Measurements from ENCODE around the gene EHBP1. TPM values are rescaled to one million over a fixed set of nuclear protein-coding genes. Genes with fewer than 3 reads are reported as not detected.

Gene EHBP1
- total RNA-seq, 3 donors from 2014 or later (not counting 1 experiment from before 2014, with no cell fraction given) = 22.4 to 33.4 (median 28.3) TPM

DNA sequence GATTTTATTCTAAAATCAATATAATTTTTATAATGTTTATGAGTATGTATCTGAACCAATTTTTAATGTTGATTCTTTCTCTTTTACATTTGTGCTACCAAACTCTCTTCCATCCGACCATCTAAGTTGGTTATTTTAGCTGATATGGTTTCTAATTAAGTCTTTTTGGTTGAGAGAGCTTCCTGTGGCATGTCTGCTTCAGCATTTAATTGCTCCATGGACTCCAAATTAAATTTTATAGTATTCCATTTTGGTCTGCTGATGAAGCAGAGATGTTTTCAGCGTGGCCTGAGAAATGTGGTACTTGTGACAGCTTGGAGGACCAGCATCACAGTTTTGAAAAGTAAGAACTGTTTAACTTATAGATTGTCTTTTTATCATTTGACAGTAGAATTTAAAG lies 105.6 kb downstream of the EHBP1 start:
- TF ChIP-seq, protein P1, sequence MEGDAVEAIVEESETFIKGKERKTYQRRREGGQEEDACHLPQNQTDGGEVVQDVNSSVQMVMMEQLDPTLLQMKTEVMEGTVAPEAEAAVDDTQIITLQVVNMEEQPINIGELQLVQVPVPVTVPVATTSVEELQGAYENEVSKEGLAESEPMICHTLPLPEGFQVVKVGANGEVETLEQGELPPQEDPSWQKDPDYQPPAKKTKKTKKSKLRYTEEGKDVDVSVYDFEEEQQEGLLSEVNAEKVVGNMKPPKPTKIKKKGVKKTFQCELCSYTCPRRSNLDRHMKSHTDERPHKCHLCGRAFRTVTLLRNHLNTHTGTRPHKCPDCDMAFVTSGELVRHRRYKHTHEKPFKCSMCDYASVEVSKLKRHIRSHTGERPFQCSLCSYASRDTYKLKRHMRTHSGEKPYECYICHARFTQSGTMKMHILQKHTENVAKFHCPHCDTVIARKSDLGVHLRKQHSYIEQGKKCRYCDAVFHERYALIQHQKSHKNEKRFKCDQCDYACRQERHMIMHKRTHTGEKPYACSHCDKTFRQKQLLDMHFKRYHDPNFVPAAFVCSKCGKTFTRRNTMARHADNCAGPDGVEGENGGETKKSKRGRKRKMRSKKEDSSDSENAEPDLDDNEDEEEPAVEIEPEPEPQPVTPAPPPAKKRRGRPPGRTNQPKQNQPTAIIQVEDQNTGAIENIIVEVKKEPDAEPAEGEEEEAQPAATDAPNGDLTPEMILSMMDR (IDR thresholded peaks at IDR 0.05) = no peak
- Histone ChIP-seq H3K27ac (ENCODE audit: low read length) (no peak overlapping the region), H3K36me3 (ENCODE audit: control insufficient read depth, insufficient read depth, low read length) (no peaks in the 10 kb centered on the region), H3K27me3 (ENCODE audit: control insufficient read depth, insufficient read depth, low read length) (no peaks in the 10 kb centered on the region), H3K4me3 (ENCODE audit: low read length) (no peak overlapping the region), H3K9me3 (ENCODE audit: control insufficient read depth, insufficient read depth, low read length) (no peaks in the 10 kb centered on the region), H3K4me1 (ENCODE audit: control insufficient read depth, insufficient read depth, low read length) (no peaks in the 10 kb centered on the region)
- intact Hi-C loops (cut with micrococcal nuclease) = no loop called here
- DNase-seq (no peak), ATAC-seq (no peak)
- Mint-ChIP-seq H3K4me3 (no peak overlapping the region), H3K9me3 (no peaks in the 10 kb centered on the region), H3K27ac (no peak overlapping the region), H3K36me3 (no peaks in the 10 kb centered on the region), H3K27me3 (ENCODE audit: low read depth in 2 of 2) (no peaks in the 10 kb centered on the region), H3K4me1 (peaks cover 12 to 18% of the 10 kb centered on the region in 2 donors)
- 100% methylated on average over 1 of the region's 2 CpGs for WGBS (ENCODE audit: insufficient coverage)

DNA sequence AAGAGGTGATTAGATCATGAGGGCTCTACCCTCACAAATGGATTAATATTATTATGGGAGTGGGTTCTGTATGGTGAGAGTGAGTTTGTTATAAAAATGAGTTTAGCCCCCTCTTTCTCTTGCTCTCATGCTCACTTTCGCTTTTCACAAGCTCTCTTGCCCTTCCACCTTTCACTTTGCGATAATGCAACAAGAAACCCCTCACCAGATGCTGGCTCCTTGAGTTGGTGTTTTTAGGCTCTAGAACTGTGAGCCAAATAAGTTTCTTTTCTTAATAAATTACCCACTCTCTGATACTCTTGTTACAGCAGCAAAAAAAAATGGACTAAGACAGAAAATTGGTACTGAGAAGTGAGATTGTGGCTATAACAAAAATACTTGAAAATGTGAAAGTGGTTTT lies 106.5 kb downstream of the EHBP1 start:
- H3K4me3 Mint-ChIP-seq = no peak overlapping the region
- Histone ChIP-seq H3K27me3 (ENCODE audit: control insufficient read depth, insufficient read depth, low read length) (no peaks in the 10 kb centered on the region), H3K36me3 (ENCODE audit: control insufficient read depth, insufficient read depth, low read length) (no peaks in the 10 kb centered on the region), H3K4me3 (ENCODE audit: low read length) (no peak overlapping the region), H3K9me3 (ENCODE audit: control insufficient read depth, insufficient read depth, low read length) (no peaks in the 10 kb centered on the region), H3K27ac (ENCODE audit: low read length) (no peak overlapping the region), H3K4me1 (ENCODE audit: control insufficient read depth, insufficient read depth, low read length) (no peaks in the 10 kb centered on the region)
- TF ChIP-seq, protein P1 (IDR thresholded peaks at IDR 0.05) = no peak
- no peaks in the 10 kb centered on the region for H3K27me3 Mint-ChIP-seq (ENCODE audit: low read depth in 2 of 2)
- H3K27ac Mint-ChIP-seq = no peak overlapping the region
- 76% methylated on average over 2 of the region's 2 CpGs for WGBS (ENCODE audit: insufficient coverage)
- H3K36me3 Mint-ChIP-seq = no peaks in the 10 kb centered on the region
- ATAC-seq = no peak
- peaks cover 12 to 18% of the 10 kb centered on the region in 2 donors for H3K4me1 Mint-ChIP-seq
- no peak for DNase-seq
- intact Hi-C loops (cut with micrococcal nuclease) = no loop called here
- no peaks in the 10 kb centered on the region for H3K9me3 Mint-ChIP-seq

DNA sequence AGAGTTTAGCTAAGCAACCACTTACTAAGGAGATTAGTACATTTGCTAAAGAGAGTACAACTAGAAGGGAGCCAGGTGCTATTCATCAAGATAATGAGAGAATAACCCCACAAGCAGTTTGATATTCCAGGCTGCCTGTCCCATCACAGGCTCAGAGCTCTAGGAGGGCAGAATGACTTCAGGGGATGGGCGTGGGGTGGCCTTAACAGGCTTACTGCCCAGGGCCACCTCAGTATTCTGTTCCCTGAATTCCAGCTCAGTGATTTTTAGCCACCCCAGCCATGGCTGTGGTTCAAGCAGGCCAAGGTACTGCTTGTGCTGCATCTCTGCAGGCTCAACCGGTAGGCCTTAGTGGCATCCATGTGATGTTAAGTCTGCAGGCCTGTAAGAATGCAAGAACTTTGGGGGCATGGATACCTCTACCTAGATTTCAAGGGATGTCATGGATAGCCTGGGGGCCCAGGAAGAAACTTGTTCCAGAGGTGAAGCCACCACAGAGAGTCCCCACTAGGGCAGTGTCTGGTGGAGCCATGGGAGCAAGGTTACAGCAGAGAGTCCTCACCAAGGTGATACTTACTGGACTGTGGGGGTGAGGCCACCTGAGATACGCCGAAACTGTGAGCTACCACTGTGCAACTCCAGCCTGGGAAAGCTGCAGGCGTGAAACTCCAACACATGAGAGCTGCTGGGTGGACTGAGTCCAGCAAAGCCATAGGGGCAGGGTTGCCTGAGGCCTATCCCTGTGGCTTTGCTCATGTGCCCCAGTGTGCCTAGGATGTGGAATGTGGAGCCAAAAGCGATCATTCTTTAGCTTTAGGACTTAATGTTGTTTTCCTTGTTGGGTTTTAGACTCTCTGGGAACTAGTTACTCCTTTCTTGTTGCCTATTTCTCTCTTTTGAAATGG lies 107.7 kb downstream of the EHBP1 start:
- no peaks in the 10 kb centered on the region for H3K36me3 ChIP-seq (ENCODE audit: control insufficient read depth, insufficient read depth, low read length)
- no peaks in the 10 kb centered on the region for H3K27me3 Mint-ChIP-seq (ENCODE audit: low read depth in 2 of 2)
- H3K9me3 Mint-ChIP-seq = no peaks in the 10 kb centered on the region
- ATAC-seq (no peak), DNase-seq (no peak)
- no peaks in the 10 kb centered on the region for H3K36me3 Mint-ChIP-seq
- WGBS (ENCODE audit: insufficient coverage) = 82% methylated on average over 6 of the region's 6 CpGs
- no peak overlapping the region for H3K27ac Mint-ChIP-seq
- H3K27ac ChIP-seq (ENCODE audit: low read length) = no peak overlapping the region
- H3K4me3 ChIP-seq (ENCODE audit: low read length) = no peak overlapping the region
- intact Hi-C loops (cut with micrococcal nuclease) = no loop called here
- H3K9me3 ChIP-seq (ENCODE audit: control insufficient read depth, insufficient read depth, low read length) = no peaks in the 10 kb centered on the region
- TF ChIP-seq, protein P1 (IDR thresholded peaks at IDR 0.05) = no peak
- H3K27me3 ChIP-seq (ENCODE audit: control insufficient read depth, insufficient read depth, low read length) = no peaks in the 10 kb centered on the region
- peaks cover 12 to 16% of the 10 kb centered on the region in 2 donors for H3K4me1 Mint-ChIP-seq
- H3K4me1 ChIP-seq (ENCODE audit: control insufficient read depth, insufficient read depth, low read length) = no peaks in the 10 kb centered on the region
- no peak overlapping the region for H3K4me3 Mint-ChIP-seq
